Nephron progenitor cell (in vitro differentiated cells): ENCODE data around the gene NDUFS7.
A peak's percentile ranks its signal among the peaks of the same experiment; 100 is the strongest.

Experiments
- DNase-seq: peaks from one replicate; pipeline ENCODE4 v3.0.0; 2021
- H3K27ac Mint-ChIP-seq: 2 replicates; pipeline ENCODE4 v1.8.0; 2021; ENCODE audit warnings: mild to moderate bottlenecking, moderate library complexity, mixed read lengths
- H3K27me3 Mint-ChIP-seq: 2 replicates; pipeline ENCODE4 v1.8.0; 2021; ENCODE audit warnings: mild to moderate bottlenecking, low read depth, mixed read lengths; ENCODE audit not compliant: poor library complexity
- H3K36me3 Mint-ChIP-seq: 2 replicates; pipeline ENCODE4 v1.8.0; 2021; ENCODE audit warnings: low read depth, mixed read lengths
- H3K4me1 Mint-ChIP-seq: 2 replicates; pipeline ENCODE4 v1.8.0; 2021; ENCODE audit warnings: mixed read lengths
- H3K4me3 Mint-ChIP-seq: 2 replicates; pipeline ENCODE4 v1.8.0; 2021; ENCODE audit warnings: mild to moderate bottlenecking, moderate library complexity, mixed read lengths
- H3K9me3 Mint-ChIP-seq: 2 replicates; pipeline ENCODE4 v1.8.0; 2021; ENCODE audit warnings: mild to moderate bottlenecking, moderate library complexity, mixed read lengths
- TF ChIP-seq, protein P1 (sequence below): fragments of 200-600 bp; sonication (generic); IDR thresholded peaks from 2 replicates; pipeline ENCODE4 v1.5.0; 2021; ENCODE audit warnings: antibody characterized with exemption

The NDUFS7 gene

DNA sequence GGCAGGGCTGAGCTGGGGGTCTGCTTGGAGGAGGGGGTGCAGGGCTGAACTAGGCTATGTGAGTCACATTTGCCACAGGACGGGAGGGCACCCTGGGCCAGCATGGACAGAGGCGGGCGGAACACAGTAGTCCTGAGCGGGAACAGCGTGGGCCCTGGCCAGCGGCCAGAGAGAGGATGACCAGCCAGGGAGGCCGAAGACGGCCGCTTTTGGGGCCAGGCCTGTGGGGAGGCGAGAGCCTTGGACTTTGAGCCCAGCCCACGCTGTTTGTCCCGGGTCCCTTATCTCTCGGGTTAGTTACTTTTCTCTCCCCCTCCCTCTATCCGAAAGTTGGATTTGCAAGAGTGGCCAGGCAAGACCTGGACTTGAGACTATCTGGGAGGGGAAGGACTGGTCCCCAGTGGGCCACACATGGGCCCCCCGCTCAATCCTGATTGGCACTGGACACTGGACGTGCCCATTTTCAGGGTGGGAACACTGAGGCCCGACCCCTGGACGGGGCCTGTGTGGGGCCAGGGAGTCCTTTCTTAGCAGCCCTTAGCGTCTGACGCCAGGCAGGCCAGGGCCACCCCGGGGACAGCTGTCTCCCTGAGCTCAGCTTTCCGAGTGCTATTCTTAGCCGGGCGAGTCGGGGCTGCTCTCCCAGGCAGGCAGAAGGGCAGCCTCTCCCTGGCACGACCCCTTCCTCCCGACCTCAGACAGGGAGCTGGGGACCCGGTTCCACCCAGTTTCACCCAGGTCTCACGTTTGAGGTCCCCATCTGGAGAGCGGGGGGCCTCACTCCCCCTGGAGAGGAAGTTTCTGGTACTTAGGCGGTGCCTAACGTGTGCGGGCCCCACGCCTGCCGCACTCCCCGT, 16.8 kb downstream of the NDUFS7 start:
- peaks cover 6% of the 10 kb centered on the region for H3K36me3 Mint-ChIP-seq
- TF ChIP-seq, protein P1, sequence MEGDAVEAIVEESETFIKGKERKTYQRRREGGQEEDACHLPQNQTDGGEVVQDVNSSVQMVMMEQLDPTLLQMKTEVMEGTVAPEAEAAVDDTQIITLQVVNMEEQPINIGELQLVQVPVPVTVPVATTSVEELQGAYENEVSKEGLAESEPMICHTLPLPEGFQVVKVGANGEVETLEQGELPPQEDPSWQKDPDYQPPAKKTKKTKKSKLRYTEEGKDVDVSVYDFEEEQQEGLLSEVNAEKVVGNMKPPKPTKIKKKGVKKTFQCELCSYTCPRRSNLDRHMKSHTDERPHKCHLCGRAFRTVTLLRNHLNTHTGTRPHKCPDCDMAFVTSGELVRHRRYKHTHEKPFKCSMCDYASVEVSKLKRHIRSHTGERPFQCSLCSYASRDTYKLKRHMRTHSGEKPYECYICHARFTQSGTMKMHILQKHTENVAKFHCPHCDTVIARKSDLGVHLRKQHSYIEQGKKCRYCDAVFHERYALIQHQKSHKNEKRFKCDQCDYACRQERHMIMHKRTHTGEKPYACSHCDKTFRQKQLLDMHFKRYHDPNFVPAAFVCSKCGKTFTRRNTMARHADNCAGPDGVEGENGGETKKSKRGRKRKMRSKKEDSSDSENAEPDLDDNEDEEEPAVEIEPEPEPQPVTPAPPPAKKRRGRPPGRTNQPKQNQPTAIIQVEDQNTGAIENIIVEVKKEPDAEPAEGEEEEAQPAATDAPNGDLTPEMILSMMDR: no peak
- peak overlapping the region; percentile 60 for H3K4me3 Mint-ChIP-seq
- peaks cover 10% of the 10 kb centered on the region for H3K4me1 Mint-ChIP-seq
- no peak overlapping the region for H3K27ac Mint-ChIP-seq
- H3K9me3 Mint-ChIP-seq: no peaks in the 10 kb centered on the region
- H3K27me3 Mint-ChIP-seq: peaks cover 21% of the 10 kb centered on the region
- no peak for DNase-seq

DNA sequence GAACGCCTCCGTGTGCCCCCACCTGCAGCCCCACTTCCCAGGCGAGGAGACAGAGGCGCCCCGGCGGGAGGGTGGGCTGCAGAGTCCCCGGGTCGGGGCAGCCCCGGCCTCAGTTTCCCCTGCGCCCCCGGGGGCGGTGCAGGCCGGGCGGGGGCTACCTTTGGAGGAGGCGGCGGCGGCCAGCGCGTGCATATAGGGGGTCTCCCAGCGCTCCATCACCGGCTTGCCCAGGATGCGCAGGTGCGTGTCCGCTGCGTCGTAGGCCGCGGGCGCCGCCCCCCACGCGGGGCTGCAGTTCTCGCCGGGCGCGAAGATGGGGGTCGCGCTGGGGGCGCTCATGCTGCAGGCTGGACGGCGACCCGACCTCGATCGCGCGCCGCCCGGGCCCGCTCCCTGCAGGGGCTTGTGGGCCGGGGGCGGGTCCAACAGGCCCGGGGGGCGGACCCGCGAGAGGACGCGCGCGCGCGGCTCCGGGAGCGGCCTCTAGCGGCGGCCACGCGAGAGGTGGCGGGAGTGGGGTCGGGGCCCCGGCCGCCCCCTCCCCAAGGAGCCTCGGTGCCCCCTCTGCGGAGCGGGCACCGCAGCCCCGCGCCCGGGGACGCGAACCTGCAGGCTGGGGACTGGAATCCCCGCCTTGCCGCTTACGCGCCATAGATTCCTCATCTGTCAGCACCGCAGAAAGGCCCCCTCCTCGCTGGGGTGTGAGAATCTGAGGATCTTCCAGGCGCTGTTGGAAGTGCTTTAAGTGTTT, 17.6 kb downstream of the NDUFS7 start, which contains the start of gene GAMT:
Gene GAMT, minus strand, starts transcription at position 405 of the 751 bp plus-strand sequence. Its CDS starts 66 bp downstream, at position 339.
- peak within 1 kb of the TSS; percentile 65 for H3K4me3 Mint-ChIP-seq
- H3K4me1 Mint-ChIP-seq: peaks cover 10% of the 10 kb centered on the region
- TF ChIP-seq, protein P1: no peak
- peak; percentile 73 for DNase-seq
- peaks cover 28% of the 10 kb centered on the region for H3K27me3 Mint-ChIP-seq
- H3K27ac Mint-ChIP-seq: no peak within 1 kb of the TSS
- peaks cover 6% of the 10 kb centered on the region for H3K36me3 Mint-ChIP-seq
- H3K9me3 Mint-ChIP-seq: no peaks in the 10 kb centered on the region

DNA sequence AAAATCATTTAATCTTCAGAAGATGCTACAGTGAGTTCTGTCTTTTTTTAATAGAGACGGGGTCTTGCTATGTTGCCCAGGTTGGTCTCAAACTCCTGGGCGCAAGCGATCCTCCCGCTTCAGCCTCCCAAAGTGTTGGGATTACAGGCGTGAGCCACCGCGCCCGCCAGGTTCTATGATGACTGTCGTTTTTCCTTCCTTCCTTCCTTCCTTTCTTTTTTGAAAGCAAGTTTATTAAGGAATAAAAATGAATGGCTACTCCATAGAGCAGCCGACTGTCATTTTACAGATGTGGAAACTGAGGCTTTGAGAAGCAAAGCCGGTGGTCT, 18.1 kb downstream of the NDUFS7 start:
- H3K4me1 Mint-ChIP-seq: peaks cover 10% of the 10 kb centered on the region
- H3K9me3 Mint-ChIP-seq: no peaks in the 10 kb centered on the region

DNA sequence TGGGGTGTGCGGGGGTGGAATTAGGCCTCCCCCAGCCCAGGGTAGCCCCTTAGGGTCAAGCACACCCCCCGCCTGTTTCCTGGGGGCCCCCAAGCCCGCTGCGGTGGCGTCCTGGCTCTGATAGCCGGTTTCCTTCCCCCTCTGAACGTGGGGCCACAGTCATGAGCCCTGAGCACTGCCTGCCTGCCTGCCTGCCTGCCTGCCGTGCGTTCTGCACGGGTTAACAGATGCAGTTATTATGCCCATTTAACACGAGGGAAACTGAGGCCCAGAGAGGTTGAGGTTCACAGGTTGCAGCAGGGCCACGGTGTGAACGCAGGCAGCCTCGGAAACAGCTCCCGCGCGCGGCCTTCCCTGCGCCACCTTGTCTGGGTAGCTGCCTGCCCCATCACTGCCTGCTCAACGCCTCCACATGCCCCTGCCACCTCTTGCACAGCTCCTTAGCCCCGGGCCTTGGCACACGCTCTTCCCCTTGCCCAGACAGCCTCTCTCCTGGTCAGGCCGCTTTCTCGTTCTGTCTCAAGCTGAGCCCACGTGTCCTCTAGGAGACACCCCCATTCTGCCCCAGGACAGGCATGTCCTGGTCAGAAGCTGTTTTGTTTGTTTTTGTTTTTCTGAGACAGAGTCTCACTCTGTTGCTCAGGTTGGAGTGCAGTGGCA, 18.8 kb downstream of the NDUFS7 start:
- H3K36me3 Mint-ChIP-seq: peaks cover 6% of the 10 kb centered on the region
- peaks cover 33% of the 10 kb centered on the region for H3K27me3 Mint-ChIP-seq
- no peaks in the 10 kb centered on the region for H3K9me3 Mint-ChIP-seq
- no peak for DNase-seq
- TF ChIP-seq, protein P1: no peak
- H3K4me1 Mint-ChIP-seq: peaks cover 10% of the 10 kb centered on the region
- peak overlapping the region; percentile 69 for H3K4me3 Mint-ChIP-seq
- no peak overlapping the region for H3K27ac Mint-ChIP-seq

More for the DNA sequence above, 18.1 kb downstream of the NDUFS7 start:
- Mint-ChIP-seq H3K27ac (no peak overlapping the region), H3K36me3 (peaks cover 6% of the 10 kb centered on the region), H3K27me3 (peaks cover 33% of the 10 kb centered on the region), H3K4me3 (peak overlapping the region; percentile 65)
- TF ChIP-seq, protein P1: no peak
- DNase-seq: no peak

DNA sequence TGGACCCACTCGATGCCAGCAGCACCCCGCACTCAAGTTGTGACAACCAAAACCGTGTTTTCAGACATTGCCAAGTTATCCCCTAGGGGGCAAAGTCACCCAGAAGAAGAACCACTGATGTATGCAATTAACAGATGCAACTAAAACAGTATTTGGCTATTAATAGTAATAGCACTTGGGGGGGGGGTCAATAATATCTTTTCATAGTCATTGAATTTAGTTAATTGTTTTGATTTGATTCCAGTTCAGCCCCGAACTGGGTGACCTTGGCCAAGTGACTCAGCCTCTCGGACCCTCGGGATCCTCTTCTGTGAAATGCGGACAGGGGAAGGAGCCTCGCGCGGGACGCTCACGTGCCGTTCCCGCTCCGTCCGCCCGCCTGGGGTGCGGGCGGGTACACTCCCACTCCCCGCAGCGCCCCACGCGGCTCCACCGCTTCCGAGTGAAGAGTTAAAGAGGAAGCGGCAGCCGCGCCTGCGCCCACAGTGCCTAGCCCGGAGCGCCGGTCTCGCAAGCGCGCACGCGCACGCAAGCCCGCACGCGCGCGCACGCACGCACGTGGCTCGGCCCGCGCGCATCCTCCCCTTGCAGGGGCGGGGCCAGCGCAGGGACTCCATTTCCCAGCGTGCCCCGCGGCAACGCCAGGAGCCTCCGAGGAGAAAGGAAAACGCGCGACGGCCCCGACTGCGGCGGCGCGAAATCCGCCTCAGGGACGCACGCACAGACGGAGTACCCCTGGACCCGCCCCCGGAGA, 23.2 kb downstream of the NDUFS7 start:
- TF ChIP-seq, protein P1: peak; percentile 20
- Mint-ChIP-seq H3K27me3 (peaks cover 30% of the 10 kb centered on the region), H3K4me3 (peak overlapping the region; percentile 74), H3K27ac (no peak overlapping the region), H3K4me1 (peaks cover 44% of the 10 kb centered on the region), H3K36me3 (peaks cover 6% of the 10 kb centered on the region), H3K9me3 (no peaks in the 10 kb centered on the region)
- peak; percentile 99 for DNase-seq
